IMR-90 (cell line): ENCODE data around the gene ZDHHC24. TPM values are rescaled to one million over a fixed set of nuclear protein-coding genes. Genes with fewer than 3 reads are reported as not detected.
"Not testable (repeated sequence)": the region's sequence is repeated elsewhere in the genome, so short reads cannot be mapped to it uniquely, and the experiment has no call there.

Source experiments
- ATAC-seq: fragments of 200-7000 bp; cut with Tn5 transposase; 2 replicates; pipeline ENCODE4 v1.9.1; 2020; ENCODE audit warnings: low read depth, mild to moderate bottlenecking, moderate library complexity
- BruUV-seq: library from RNA; stranded (reverse); fragments of 400-500 nt; replicated peaks from 2 replicates; lab custom pipeline; 2021; lab: Mats Ljungman, UMichigan
- CTCF ChIA-PET: fragments of 300-600 bp; formaldehyde crosslinking; extraction: SDS; loops from one replicate; lab custom pipeline; 2021; ENCODE audit warnings: antibody characterized with exemption; lab: Yijun Ruan, JAX
- POLR2A ChIA-PET: fragments of 300-600 bp; sonication (Branson Sonifier 250); formaldehyde crosslinking; loops from one replicate; lab custom pipeline; 2022; ENCODE audit warnings: antibody characterized with exemption; ENCODE audit not compliant: unreplicated experiment; lab: Charles Lee
- DNase-seq: peaks from one replicate; pipeline ENCODE4 v3.0.0; 2013
- H2AFZ ChIP-seq: replicated peaks from 2 replicates; pipeline ENCODE3; 2013; ENCODE audit warnings: low read length, mild to moderate bottlenecking; ENCODE audit not compliant: poor library complexity
- H2AK5ac ChIP-seq: 2 replicates; pipeline ENCODE4 v1.6.1; 2013; ENCODE audit warnings: low read depth, low read length, inconsistent platforms
- H2AK9ac ChIP-seq: replicated peaks from 2 replicates; pipeline ENCODE3; 2013; ENCODE audit warnings: mild to moderate bottlenecking, low read depth, low read length, moderate library complexity; ENCODE audit not compliant: poor library complexity
- H2BK120ac ChIP-seq: 2 replicates; pipeline ENCODE4 v1.6.1; 2013; ENCODE audit warnings: low read depth, low read length, inconsistent platforms
- H2BK15ac ChIP-seq: 3 replicates; pipeline ENCODE4 v1.6.1; 2013; ENCODE audit warnings: low read depth, low read length, inconsistent platforms
- H2BK20ac ChIP-seq: 2 replicates; pipeline ENCODE4 v1.6.1; 2013; ENCODE audit warnings: low read depth, mild to moderate bottlenecking, inconsistent platforms, low read length, moderate library complexity
- H2BK5ac ChIP-seq: 2 replicates; pipeline ENCODE4 v1.6.1; 2013; ENCODE audit warnings: mild to moderate bottlenecking, low read depth, low read length, inconsistent platforms; ENCODE audit not compliant: poor library complexity, severe bottlenecking
- H3K14ac ChIP-seq: replicated peaks from 2 replicates; pipeline ENCODE4 v1.6.1; 2013; ENCODE audit warnings: low read depth, low read length, inconsistent platforms
- H3K18ac ChIP-seq: 2 replicates; pipeline ENCODE4 v1.6.1; 2013; ENCODE audit warnings: low read depth, low read length, control low read depth
- H3K23ac ChIP-seq: 2 replicates; pipeline ENCODE4 v1.6.1; 2013; ENCODE audit warnings: low read depth, low read length, inconsistent platforms
- H3K27ac ChIP-seq: 2 replicates; pipeline ENCODE4 v1.5.1; 2013; ENCODE audit warnings: mild to moderate bottlenecking, control low read depth, low read length; ENCODE audit not compliant: insufficient read depth
- H3K27me3 ChIP-seq: 2 replicates; pipeline ENCODE4 v1.6.1; 2013; ENCODE audit warnings: low read length; ENCODE audit not compliant: control insufficient read depth, insufficient read depth
- H3K36me3 ChIP-seq: 2 replicates; pipeline ENCODE4 v1.6.1; 2013; ENCODE audit warnings: low read length, mixed read lengths; ENCODE audit not compliant: control insufficient read depth, insufficient read depth
- H3K4ac ChIP-seq: 2 replicates; pipeline ENCODE4 v1.6.1; 2013; ENCODE audit warnings: low read depth, low read length, inconsistent platforms
- H3K4me1 ChIP-seq: 2 replicates; pipeline ENCODE4 v1.6.1; 2013; ENCODE audit warnings: low read length, mixed read lengths; ENCODE audit not compliant: control insufficient read depth, insufficient read depth
- H3K4me2 ChIP-seq: 2 replicates; pipeline ENCODE4 v1.6.1; 2013; ENCODE audit warnings: low read depth, mild to moderate bottlenecking, control low read depth, low read length, moderate library complexity
- H3K4me3 ChIP-seq: 2 replicates; pipeline ENCODE4 v1.5.1; 2013; ENCODE audit warnings: low read depth, mild to moderate bottlenecking, control low read depth, low read length, moderate library complexity; ENCODE audit not compliant: insufficient read depth
- H3K56ac ChIP-seq: 2 replicates; pipeline ENCODE4 v1.6.1; 2013; ENCODE audit warnings: low read length, inconsistent platforms; ENCODE audit not compliant: insufficient read depth; ENCODE audit errors: extremely low read depth
- H3K79me1 ChIP-seq, 2 experiments: 2 replicates each; pipeline ENCODE4 v1.6.1; 2013; ENCODE audit warnings: low read length in 2 of 2, inconsistent platforms in 1 of 2, low read depth in 1 of 2
- H3K9ac ChIP-seq: 2 replicates; pipeline ENCODE4 v1.6.1; 2013; ENCODE audit warnings: low read depth, low read length, control low read depth
- H3K9me1 ChIP-seq: 2 replicates; pipeline ENCODE4 v1.6.1; 2013; ENCODE audit warnings: low read length, inconsistent platforms; ENCODE audit not compliant: insufficient read depth
- H3K9me3 ChIP-seq: 2 replicates; pipeline ENCODE4 v1.6.1; 2013; ENCODE audit warnings: low read length; ENCODE audit not compliant: control insufficient read depth, insufficient read depth
- H4K20me1 ChIP-seq: 2 replicates; pipeline ENCODE4 v1.6.1; 2013; ENCODE audit warnings: low read length, inconsistent platforms; ENCODE audit not compliant: insufficient read depth
- H4K5ac ChIP-seq: 2 replicates; pipeline ENCODE4 v1.6.1; 2013; ENCODE audit warnings: mild to moderate bottlenecking, low read depth, low read length, control low read depth
- H4K8ac ChIP-seq, 2 experiments: 2 replicates each; pipeline ENCODE4 v1.6.1; 2013; ENCODE audit warnings: low read depth in 2 of 2, low read length in 2 of 2, control low read depth in 1 of 2, inconsistent platforms in 1 of 2
- H4K91ac ChIP-seq: 2 replicates; pipeline ENCODE4 v1.6.1; 2013; ENCODE audit warnings: low read depth, low read length, inconsistent platforms; ENCODE audit not compliant: insufficient read depth
- CEBPB ChIP-seq: IDR thresholded peaks from 2 replicates; pipeline ENCODE4 v1.6.1; 2012; ENCODE audit warnings: low read depth, low read length, improper control_type of control experiment
- MXI1 ChIP-seq: IDR thresholded peaks from 2 replicates; pipeline ENCODE4 v1.6.1; 2012; ENCODE audit warnings: low read depth, mild to moderate bottlenecking, low read length, moderate library complexity, borderline replicate concordance
- RAD21 ChIP-seq: IDR thresholded peaks from 2 replicates; pipeline ENCODE4 v1.6.1; 2012; ENCODE audit warnings: low read length, improper control_type of control experiment
- WGBS, 2 experiments: methylation state at CpG; one replicate each; pipeline versions ENCODE4 v1.1.5 to v1.1.7; 2013; ENCODE audit warnings: missing lambda C conversion rate in 2 of 2; ENCODE audit not compliant: insufficient read length in 1 of 2; ENCODE audit errors: extremely low coverage in 2 of 2; 5-methylcytosine and 5-hydroxymethylcytosine counted together
- dilution Hi-C: fragments of 300-500 bp; cut with HindIII; formaldehyde crosslinking; loops from one replicate; pipeline ENCODE4 v1.14.3; 2018; ENCODE audit warnings: low sequenced_read_pairs; ENCODE audit not compliant: unreplicated experiment
- in situ Hi-C: fragments of 300-500 bp; cut with MboI; formaldehyde crosslinking; loops from 3 replicates; pipeline ENCODE4 v1.14.3; 2019; ENCODE audit warnings: low sequenced_read_pairs, inconsistent platforms, mixed read lengths
- intact Hi-C: fragments of 100-400 bp; cut with micrococcal nuclease; formaldehyde crosslinking; loops from 2 replicates; pipeline ENCODE4 v1.10.0; 2022
- polyA plus RNA-seq, 3 experiments: library from polyadenylated mRNA; depleted of rRNA; stranded (reverse); fragments of >200 nt; gene quantifications; 2 replicates each; pipeline ENCODE4 v1.2.3, GENCODE V29; 2012; ENCODE audit warnings: low replicate concordance in 1 of 3
- total RNA-seq: library from RNA; depleted of rRNA; stranded (reverse); fragments of >200 nt; gene quantifications from 2 replicates; pipeline ENCODE4 v1.2.3, GENCODE V29; 2012
- TF ChIP-seq, protein P1 (sequence below): fragments of 150-350 bp; IDR thresholded peaks from 2 replicates; pipeline ENCODE4 v1.6.1; 2016; ENCODE audit warnings: low read depth, mild to moderate bottlenecking, low read length, moderate library complexity, borderline replicate concordance

ZDHHC24 gene
- total and polyA plus RNA-seq, 2 of the 4 experiments (the other 2 are of a cell fraction): 3.2 to 10.9 TPM

DNA sequence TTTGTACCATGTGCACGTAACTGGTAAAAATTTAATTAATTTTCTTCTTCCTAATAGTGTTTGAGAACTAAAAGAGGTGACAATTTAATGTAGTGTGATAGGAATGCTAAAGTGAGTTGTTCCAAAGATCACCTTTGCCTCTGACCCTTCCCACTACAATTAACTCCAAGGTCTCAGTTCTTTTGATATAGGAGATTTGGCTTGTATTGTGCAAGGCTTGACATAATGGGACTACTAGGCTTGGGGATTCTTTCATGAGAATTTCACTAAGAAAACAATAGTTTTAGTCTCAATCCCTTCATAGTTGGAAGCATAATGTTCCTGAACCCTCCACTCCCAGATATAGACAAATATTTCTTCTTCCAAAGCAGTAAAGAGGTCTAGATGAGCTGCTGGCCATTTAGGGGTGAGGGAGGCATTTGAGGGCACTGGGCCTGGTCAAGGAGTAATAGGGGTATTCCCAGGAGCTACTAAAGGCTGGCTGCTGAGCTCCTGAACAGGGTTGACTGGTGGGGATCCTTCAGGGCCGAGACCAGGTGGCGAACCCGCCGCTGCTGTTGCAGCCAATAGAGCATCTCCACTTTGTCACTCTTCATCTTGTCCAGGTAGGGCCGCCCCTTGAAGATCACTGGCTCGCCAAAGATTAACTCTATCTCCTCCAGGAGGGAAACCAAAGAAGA, 44.3 kb upstream of the ZDHHC24 start (continued):
- no peak for TF ChIP-seq MXI1
- TF ChIP-seq CEBPB: no peak
- no peak for TF ChIP-seq RAD21
- TF ChIP-seq, protein P1, sequence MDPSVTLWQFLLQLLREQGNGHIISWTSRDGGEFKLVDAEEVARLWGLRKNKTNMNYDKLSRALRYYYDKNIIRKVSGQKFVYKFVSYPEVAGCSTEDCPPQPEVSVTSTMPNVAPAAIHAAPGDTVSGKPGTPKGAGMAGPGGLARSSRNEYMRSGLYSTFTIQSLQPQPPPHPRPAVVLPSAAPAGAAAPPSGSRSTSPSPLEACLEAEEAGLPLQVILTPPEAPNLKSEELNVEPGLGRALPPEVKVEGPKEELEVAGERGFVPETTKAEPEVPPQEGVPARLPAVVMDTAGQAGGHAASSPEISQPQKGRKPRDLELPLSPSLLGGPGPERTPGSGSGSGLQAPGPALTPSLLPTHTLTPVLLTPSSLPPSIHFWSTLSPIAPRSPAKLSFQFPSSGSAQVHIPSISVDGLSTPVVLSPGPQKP: no peak

DNA sequence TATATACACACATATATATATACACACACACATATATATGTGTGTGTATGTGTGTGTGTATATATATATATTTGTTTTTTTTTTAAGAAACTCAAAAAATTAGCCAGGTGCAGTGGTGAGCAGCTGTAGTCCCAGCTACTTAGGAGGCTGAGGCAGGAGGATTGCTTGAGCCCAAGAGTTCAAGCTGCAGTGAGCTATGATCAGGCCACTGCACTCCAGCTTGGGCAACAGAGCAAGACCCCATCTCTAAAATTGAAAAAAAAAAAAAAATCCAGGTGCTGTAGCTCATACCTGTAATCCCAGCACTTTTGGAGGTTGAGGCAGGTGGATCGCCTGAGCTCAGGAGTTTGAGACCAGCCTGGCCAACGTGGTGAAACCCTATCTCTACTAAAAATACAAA, 43.5 kb upstream of the ZDHHC24 start:
- H2AK5ac ChIP-seq, H3K27ac ChIP-seq, H3K36me3 ChIP-seq, H3K14ac ChIP-seq, H2BK5ac ChIP-seq, H3K4me1 ChIP-seq, DNase-seq, H3K56ac ChIP-seq, H3K9me3 ChIP-seq, H4K91ac ChIP-seq, H3K23ac ChIP-seq, H4K5ac ChIP-seq, H3K4ac ChIP-seq, ATAC-seq, H2BK120ac ChIP-seq, POLR2A ChIA-PET, H3K9ac ChIP-seq, H3K9me1 ChIP-seq, H3K4me3 ChIP-seq, H2BK20ac ChIP-seq, H3K18ac ChIP-seq, H2AK9ac ChIP-seq, H4K20me1 ChIP-seq, H2AFZ ChIP-seq, H2BK15ac ChIP-seq, H3K27me3 ChIP-seq, H3K4me2 ChIP-seq, H4K8ac ChIP-seq, intact Hi-C loops, dilution Hi-C loops, BruUV-seq, in situ Hi-C loops: not testable (repeated sequence)
- no CpG with 5 or more reads among the region's 2 CpGs for WGBS, 2 experiments
- H3K79me1 ChIP-seq: peaks cover 8 to 11% of the 10 kb centered on the region in 2 experiments
- CTCF ChIA-PET: interaction anchor here (0.6 to 1.4 kb wide), 2 partner anchors 89 to 586 kb away, joined by 4 read pairs; no protein-coding TSS in a partner anchor
